Inflammatory macrophage treated with lipopolysaccharide for 4 hours (primary cell): Measurements from ENCODE around the gene PLEKHA6.
A peak's percentile ranks its signal among the peaks of the same experiment; 100 is the strongest.

Experiments
- DNase-seq: peaks from one replicate; pipeline ENCODE4 v3.0.0-alpha.2; 2020

Gene PLEKHA6, protein sequence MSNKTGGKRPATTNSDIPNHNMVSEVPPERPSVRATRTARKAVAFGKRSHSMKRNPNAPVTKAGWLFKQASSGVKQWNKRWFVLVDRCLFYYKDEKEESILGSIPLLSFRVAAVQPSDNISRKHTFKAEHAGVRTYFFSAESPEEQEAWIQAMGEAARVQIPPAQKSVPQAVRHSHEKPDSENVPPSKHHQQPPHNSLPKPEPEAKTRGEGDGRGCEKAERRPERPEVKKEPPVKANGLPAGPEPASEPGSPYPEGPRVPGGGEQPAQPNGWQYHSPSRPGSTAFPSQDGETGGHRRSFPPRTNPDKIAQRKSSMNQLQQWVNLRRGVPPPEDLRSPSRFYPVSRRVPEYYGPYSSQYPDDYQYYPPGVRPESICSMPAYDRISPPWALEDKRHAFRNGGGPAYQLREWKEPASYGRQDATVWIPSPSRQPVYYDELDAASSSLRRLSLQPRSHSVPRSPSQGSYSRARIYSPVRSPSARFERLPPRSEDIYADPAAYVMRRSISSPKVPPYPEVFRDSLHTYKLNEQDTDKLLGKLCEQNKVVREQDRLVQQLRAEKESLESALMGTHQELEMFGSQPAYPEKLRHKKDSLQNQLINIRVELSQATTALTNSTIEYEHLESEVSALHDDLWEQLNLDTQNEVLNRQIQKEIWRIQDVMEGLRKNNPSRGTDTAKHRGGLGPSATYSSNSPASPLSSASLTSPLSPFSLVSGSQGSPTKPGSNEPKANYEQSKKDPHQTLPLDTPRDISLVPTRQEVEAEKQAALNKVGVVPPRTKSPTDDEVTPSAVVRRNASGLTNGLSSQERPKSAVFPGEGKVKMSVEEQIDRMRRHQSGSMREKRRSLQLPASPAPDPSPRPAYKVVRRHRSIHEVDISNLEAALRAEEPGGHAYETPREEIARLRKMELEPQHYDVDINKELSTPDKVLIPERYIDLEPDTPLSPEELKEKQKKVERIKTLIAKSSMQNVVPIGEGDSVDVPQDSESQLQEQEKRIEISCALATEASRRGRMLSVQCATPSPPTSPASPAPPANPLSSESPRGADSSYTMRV

DNA sequence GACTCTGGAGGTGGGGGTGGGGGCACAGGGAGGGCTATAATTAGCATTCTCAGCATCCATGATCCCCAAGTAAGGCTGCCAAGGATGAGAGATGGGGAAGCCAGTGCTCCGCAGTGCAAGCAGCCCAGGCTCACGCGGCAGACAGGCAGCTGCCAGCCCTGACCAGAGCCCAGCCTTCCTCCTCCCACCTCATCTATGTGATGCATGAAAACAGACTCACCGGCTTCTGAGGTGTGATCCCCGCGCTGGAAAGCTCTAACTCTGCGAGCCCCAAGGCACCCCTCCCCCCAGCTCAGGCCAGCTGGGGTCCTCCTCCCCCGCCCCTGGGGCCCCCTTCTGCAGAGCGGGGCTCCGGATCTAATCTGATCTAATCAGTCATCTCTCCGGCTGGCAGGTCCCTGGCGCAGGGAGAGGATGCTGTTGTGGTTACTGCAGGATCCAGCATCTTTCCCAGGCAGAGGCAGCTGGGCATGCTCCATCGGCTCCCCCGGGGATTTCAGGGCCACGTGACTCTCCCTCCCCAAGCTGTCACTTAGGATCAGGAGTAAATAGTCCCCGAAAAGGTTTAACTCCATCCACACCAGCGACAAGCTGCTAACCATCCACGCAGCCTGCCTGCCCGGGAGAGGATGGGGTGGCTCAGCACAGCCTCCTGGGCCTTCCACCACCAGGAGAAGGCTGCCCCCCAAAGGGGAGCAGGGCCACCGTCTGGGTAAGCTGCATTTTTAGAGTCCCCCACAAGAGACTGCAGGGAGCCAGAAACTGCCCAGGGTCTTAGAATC, at the start of gene PLEKHA6:
PLEKHA6 (minus strand) TSS at position 456 of the 782 bp plus-strand sequence. CDS start 86,202 bp downstream, outside the sequence.
- no peak for DNase-seq

DNA sequence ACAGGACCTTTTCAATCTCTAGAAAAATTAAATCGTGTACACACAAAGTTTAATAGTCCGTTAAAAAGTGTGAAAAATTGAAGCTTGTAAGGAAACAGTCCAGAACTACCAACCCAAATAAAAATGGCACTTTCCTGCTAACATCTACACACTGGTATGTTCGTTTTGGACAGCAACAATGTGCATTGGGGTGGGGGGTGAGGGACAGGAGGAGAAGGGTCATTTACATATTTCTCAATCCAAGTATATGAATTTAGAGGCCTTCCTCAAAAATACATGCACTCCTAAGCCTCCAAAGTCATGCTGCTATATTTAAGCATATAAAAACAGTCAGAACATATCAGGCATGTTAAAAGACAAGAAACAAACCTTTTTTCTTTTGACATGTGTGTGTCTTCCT, 49.4 kb upstream of the PLEKHA6 start:
- DNase-seq, result peak; percentile 28

DNA sequence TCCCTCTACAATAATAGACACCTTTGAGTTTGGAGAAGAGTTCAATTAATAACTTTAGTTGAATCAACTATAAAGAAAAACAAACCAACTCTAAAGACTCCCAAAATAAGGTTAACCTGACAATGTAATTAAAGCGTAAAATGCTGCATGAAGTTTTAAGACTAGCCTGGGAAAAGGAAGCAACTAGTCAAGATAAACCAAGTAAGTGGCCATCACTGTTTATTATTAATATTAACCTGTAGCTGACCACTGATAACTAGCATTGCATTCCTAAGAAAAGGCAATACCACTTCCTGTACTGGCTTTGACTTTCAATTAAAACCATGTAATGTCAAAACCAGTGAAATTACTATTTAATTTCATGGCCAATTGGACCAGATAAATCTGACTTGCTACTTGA, 48.9 kb upstream of the PLEKHA6 start:
- no peak for DNase-seq

DNA sequence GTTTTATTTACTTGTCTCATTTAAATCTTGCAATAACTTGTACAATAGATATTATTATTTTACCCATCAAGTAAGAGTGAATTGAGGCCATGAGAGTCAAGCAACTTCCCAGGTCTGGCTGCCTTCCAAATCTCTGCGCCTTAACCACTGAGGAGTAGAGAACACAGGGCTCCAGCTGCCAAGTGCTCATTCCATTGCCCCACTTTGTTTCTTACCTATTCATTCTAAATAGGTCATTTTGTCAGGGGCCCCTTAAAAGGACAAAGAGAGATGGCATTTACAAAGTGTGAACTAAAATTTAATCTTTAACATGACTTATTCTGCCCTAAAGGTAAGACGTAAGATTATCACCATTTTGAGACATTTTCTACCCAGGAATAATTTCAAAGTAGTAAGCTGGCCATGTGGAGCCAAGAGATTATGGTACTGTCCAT, 48.4 kb upstream of the PLEKHA6 start:
- DNase-seq, result peak; percentile 12

DNA sequence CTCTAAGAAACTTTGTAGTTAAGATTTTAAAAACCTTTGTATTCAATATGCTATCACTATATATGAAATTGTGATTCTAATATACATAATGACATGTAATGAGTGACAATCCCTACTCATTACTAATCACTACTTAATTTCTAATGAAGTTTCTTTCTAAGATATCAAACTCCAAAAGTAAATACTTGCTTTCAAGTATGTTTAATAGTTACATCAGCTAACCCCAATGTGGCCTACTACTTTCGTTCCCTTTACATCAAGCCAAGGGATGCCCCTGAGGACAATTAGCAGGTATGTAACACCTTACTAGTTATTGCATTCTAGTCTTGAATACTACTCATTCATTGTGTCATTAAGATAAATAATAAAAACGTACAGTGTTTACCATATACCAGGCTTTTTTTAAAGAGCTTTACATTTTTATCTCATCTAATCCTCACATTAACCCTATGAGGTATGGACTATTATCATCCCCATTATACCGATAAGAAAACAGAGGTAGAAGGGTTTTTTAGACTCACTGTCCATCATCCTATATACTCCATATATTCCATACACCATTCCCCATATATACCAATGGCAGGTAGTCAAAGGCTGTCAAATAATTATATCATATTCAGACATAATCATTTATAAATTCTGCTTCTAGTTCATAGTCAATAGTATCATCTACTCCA, 47.7 kb upstream of the PLEKHA6 start:
- DNase-seq, result no peak

DNA sequence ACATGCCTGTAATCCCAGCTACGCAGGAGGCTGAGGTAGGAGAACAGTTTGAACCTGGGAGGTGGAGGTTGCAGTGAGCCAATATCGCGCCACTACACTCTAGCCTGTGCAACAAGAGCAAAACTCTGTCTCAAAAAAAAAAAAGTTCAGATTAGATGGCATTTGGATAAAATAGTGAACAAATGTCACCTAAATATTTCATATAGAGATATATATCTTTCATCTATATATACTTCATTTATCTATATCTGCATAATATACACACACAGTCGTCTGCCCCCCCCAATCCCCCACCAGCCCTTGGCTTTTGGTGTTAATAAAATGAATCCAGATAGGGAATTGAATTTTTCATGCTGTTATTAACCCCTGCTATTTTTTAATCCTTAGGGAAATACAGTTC, 46.9 kb upstream of the PLEKHA6 start:
- DNase-seq, result no peak

DNA sequence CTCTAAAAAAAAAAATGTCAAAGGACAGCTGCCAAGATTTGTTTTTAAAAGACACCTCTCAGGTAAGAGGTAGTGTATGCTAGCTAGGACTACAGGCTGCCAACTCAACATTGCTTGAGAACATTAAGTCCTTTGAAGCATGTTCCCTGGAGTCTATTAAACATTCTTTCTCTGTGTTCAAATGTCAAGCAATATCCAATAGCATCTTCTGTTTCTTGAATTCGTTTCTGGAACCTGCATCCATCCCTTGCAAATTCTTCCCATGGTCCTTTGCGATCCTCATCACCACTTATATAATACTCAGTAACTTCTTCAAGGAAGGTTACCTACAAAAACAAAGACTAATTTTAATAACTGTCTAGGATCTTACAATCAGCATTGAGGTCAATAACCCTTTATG, 46.3 kb upstream of the PLEKHA6 start:
- DNase-seq, result no peak

DNA sequence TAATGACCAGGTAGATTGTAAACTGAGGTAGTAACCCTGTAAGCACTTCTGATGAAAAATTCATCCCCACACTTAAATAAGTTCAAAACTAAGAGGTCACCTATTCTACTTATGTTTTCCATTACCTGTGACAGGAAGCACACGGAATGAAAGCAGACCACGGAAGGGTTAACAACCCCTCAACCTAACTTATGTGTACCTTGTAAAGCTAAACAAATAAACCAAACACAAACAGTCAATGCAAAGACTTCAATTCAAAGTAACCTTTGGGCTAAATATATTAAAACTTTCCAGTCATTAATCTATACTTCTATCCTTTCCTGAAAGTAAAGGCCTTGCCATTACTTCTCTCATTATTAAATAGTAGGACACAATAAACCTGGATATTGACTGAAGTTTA, 44.9 kb upstream of the PLEKHA6 start:
- DNase-seq, result no peak

DNA sequence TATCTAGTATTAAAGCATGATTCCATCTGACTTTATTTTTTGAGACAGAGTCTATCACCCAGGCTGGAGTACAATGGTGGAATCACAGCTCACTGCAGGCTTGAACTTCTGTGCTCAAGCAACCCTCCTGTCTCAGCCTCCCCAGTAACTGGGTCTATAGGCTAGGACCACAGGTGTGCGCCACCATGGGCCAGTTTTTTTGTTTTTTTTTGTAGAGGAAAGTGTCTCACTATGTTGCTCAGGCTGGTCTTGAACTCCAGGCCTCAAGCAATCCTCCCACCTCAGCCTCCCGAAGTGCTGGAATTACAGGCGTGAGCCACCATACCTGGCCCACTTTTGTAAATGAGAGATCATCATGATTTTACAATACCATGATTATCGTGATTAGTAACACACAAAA, 42.7 kb upstream of the PLEKHA6 start:
- no peak for DNase-seq

DNA sequence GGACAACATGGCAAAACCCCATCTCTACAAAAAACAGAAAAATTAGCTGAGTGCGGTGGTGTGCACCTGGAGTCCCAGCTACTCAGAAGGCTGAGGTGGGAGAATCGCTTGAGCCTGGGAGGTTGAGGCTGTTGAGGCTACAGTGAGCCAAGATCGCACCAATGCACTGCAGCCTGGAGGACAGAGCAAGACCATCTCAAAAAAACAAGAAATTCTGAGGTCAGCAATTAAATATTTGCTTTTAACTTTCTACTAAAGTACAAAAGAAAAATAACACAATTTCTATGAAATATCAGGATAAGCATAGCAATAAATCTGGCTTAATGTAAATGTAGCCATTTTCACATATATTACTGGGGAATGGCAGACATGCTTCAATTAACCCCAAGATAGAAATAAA, 42.0 kb upstream of the PLEKHA6 start:
- DNase-seq, result no peak

DNA sequence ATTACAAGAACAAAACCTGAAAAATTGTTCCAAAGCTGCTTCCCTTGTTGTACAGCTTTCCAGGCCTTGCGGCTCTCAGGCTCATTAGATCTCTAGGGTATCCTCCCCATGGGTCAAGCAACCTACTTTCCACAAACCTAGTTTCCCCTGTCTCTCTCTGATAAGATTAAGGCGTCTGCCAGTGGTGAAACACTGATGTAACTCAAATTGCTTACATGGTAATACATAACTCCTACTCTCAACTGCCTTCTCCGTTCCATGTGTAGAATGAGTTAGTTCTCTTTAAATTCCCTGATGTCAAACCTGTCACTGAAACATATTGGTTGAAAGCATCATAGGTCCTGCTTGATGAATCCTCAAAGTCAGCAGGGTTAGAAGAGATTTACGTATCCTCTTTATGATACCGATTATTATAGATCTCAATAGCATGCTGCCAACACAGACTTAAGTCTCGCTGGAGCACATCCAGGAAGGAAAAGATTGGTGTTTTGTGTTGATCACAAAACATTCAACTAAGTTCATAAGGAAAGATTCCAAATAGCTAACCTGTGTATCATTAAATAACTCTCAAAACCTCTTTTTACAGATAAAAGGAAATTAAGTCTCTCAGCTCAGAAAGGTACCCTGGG, 41.3 kb upstream of the PLEKHA6 start:
- no peak for DNase-seq

DNA sequence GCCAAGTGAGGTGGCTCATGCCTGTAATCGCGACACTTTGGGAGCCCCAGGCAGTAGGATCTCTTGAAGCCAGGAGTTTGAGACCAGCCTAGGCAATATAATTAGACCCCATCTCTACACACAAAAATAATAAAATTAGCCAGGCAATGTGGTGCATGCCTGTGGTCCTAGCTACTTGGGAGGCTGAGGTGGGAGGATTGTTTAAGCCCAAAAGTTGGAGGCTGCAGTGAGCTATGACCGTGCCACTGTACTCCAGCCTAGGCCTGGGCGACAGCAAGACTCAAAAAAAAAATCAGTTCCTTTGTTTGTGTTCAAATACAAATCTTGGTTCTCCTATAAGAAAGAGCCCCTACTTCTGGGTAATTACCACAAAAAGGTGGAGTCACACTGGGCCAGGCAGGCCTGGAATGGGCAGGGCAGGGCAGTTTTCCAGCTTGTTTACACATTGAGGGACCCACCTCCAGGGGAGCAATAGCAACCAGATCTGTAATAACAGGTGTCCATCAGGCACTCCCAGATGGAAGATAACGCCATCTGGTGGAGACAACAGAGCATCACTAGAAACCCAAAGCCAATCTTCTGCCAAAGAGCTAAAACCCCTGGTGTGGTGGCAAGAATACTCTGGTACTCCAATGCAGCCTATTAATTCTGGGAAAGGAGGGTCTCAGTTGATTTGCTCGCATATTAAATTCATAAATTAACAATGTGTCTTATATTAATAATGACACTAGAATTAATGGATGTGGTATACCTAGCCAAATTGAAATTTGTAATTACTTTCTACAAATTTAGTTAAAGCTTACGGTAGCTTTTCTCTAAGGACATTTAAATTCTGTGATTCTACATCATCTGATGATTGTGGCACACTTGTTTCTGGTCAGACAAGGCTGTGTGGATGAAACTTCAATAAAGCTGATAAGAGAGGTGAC, 38.7 kb upstream of the PLEKHA6 start:
- DNase-seq, result peak; percentile 61

DNA sequence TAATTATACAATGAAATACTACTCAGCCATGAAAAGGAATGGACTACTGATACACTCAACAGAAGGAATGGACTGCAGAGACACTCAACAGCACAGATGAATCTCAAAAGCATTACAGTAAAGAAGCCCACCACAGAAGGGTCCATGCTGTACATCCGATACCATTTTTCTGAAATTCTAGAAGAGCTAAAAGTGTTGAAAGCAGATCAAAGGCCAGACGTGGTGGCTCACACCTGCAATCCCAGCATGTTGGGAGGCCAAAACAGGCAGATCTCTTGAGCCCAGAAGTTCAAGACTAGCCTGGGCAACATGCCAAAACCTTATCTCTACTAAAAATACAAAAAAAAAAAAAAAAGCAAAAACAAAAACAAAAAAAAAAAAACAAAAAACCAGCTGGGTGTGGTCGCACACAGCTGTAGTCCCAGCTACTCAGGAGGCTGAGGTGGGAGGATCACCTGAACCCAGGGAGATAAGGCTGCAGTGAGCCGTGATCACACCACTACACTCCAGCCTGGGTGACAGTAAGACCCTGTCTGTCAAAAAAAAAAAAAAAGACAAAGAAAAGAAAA, 36.4 kb upstream of the PLEKHA6 start:
- no peak for DNase-seq

DNA sequence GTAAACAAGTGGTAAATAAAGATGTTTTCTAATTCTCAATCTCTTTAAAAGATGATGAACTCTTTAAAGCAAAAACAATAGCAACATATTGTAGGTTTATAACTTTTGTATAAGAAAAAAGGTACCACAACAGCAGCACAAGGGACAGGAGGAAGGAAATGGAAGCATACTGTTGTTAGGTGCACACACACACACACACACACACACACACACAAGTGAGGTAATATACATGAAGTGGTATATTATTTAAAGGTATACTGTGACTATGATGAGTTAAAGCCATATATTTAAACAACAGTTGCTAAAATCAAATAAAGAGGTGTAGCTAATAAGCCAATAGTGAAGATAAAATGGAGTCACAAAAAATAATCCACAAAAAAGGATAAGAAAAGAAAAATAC, 31.9 kb upstream of the PLEKHA6 start:
- no peak for DNase-seq

DNA sequence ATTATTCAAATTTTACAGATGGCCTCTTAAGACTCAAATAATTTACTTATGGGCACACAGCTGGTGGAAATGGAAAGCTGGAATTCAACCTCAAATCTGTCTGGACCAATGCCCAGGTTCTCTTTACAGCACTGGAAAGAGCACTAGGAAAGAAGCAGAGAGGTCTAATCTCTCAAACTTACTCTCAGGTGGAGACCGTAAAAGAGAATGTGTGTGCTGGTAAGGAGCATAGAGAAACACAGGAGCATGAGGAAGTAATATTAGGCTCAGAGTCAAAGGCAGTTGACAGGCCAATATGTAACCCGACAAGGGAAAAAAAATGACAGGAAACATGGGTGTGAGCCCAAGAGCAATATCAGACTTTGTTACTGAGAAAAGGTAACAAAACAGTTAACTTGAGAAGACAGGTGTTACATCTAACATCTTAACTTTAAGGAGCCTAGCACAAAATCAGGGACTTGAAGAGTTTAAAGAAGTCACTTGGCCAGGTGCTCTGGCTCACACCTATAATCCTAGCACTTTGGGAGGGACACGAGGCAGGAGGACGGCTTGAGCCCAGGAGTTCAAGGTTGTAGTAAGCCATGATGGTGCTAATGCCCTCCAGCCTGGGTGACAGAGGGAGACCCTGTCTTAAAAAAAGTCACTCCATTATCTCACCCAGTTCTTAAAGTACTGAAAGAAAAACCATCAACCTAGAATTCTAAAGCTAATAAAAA, 31.2 kb upstream of the PLEKHA6 start:
- no peak for DNase-seq

DNA sequence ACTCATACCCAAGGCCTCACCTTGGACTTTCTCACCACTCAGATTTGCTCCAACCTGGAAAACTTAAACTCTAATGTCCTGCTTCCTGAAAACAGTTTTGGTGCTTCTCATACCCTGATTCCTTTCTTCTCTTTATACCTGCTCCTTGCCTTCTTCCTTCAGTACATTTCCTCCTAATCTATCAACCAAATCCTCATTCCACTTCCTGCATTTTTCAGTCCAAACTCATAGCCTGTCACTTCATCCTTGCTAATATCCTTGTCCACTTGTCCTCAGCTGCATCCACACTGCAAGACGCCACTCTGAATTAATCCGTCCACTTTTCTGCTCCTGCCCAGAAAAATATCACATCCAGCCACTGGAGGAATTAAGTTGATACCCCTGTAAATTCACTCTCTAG, 26.0 kb upstream of the PLEKHA6 start:
- DNase-seq, result no peak

DNA sequence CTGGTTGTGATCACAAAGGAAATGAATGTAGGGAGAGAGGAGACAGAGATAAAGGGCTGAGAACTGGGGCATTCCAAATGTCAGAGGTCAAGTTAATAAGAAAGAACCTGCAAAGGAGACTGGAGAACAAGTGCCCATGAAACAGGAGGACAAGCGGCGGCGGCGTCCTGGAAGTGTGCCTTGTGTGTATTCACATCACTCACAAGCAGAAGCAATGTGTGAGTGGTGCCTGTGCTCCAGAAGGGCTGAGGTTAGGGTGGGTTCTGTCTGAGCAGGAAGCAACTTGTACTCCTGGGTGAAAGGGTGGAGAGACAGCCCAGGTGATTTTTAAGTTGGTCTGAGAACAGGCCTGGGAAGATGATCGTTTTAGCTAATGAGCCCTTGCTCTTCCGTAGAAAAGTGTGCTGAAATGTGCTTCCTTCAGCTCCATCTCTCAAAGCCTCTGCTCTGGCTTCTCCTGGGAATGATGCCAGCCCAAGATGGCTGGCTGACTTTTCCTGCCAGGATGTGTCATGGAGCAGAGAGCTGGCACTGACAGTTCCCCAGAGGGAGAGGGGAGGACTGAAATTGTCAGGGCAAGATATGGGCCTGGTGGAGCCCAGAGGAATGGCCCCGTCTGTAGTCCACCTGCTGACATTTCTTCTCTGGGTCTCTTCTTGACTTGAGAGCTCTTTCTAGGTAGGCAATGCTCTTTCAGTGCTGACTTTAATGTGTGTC, 25.1 kb upstream of the PLEKHA6 start:
- no peak for DNase-seq

DNA sequence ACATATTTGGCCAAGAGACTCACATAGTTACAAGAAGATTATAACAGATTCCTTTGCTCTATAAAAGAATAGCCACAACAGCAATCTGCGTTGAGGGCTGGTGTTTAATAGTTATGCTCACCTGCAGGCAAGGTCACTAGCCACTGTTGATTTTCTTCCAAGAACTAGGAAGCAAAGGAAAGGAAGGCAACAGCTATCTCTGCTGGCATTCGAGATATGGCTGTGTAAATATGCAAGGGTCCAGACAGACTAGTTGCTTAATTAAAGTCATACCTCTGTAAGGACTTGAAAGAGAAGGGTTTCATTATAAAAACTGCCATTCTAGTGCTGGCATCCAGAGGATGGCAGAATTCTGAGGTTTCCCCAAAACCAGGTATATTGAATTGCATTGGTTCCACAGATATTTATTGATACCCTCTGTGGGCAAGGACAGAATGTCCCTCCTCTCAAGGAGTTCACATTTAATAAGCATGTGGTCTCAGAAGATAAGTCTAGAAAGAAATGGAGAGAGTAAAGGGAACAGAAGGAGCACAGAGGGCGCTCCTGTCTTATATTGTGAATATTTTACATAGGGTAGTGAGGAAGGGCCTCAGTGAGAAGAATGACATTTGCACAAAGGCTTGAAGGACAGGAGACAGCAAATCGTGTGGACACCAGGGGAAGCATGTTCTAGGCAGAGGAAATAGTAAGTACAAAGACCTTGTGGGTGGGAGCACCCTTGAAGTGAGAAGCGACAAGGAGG, 23.6 kb upstream of the PLEKHA6 start:
- DNase-seq, result no peak
